PC-3 (cell line): ENCODE data around the gene PCGF1. TPM values are rescaled to one million over a fixed set of nuclear protein-coding genes. Genes with fewer than 3 reads are reported as not detected.
A peak's percentile ranks its signal among the peaks of the same experiment; 100 is the strongest.

Experiments
- ATAC-seq: fragments of 200-7000 bp; cut with Tn5 transposase; 2 replicates; pipeline ENCODE4 v1.9.1; 2020; ENCODE audit warnings: mild to moderate bottlenecking, moderate library complexity
- BruUV-seq: library from RNA; stranded (reverse); fragments of 400-500 nt; replicated peaks from 2 replicates; lab custom pipeline; 2021; lab: Mats Ljungman, UMichigan
- CTCF ChIA-PET: fragments of 300-600 bp; sonication (Branson Sonifier 250); formaldehyde crosslinking; loops from one replicate; lab custom pipeline; 2022; ENCODE audit warnings: antibody characterized with exemption; lab: Charles Lee
- POLR2A ChIA-PET: fragments of 300-600 bp; sonication (Branson Sonifier 250); formaldehyde crosslinking; loops from one replicate; lab custom pipeline; 2022; ENCODE audit warnings: antibody characterized with exemption; ENCODE audit not compliant: unreplicated experiment; lab: Charles Lee
- DNase-seq: peaks from one replicate; pipeline ENCODE4 v3.0.0-alpha.2; 2015
- H2AFZ ChIP-seq: fragments of 300-600 bp; sonication (generic); 2 replicates; pipeline ENCODE4 v1.6.0; 2016; ENCODE audit warnings: antibody characterized with exemption, low read length
- H3F3A ChIP-seq: fragments of 300-600 bp; sonication (generic); one replicate; pipeline ENCODE4 v1.6.0; 2017; ENCODE audit warnings: antibody characterized with exemption, low read length, control low read depth, mild to moderate bottlenecking; ENCODE audit not compliant: unreplicated experiment
- H3K27ac ChIP-seq: fragments of 300-600 bp; sonication (generic); 2 replicates; pipeline ENCODE4 v1.5.1; 2016; ENCODE audit warnings: mild to moderate bottlenecking, low read length
- H3K27me3 ChIP-seq: fragments of 300-600 bp; sonication (generic); 2 replicates; pipeline ENCODE4 v1.6.1; 2016; ENCODE audit warnings: low read length, mixed read lengths
- H3K36me3 ChIP-seq: fragments of 300-600 bp; sonication (generic); 2 replicates; pipeline ENCODE4 v1.6.1; 2016; ENCODE audit warnings: low read depth, mixed run types, low read length, mixed read lengths
- H3K4me1 ChIP-seq: fragments of 300-600 bp; sonication (generic); 2 replicates; pipeline ENCODE4 v1.5.1; 2016; ENCODE audit warnings: low read length; ENCODE audit not compliant: insufficient read depth
- H3K4me2 ChIP-seq: fragments of 300-600 bp; sonication (generic); 2 replicates; pipeline ENCODE4 v1.6.0; 2016; ENCODE audit warnings: low read length
- H3K4me3 ChIP-seq: fragments of 300-600 bp; sonication (generic); 2 replicates; pipeline ENCODE4 v1.5.1; 2016; ENCODE audit warnings: mild to moderate bottlenecking, low read length, mixed read lengths
- H3K79me2 ChIP-seq: fragments of 300-600 bp; sonication (generic); 2 replicates; pipeline ENCODE4 v1.6.1; 2017; ENCODE audit warnings: low read length, mixed read lengths
- H3K9ac ChIP-seq: fragments of 300-600 bp; sonication (generic); 2 replicates; pipeline ENCODE4 v1.6.0; 2016; ENCODE audit warnings: mild to moderate bottlenecking, low read length
- H3K9me2 ChIP-seq: fragments of 300-600 bp; sonication (generic); replicated peaks from 2 replicates; pipeline ENCODE4 v1.6.1; 2016; ENCODE audit warnings: mixed run types, low read length, mixed read lengths
- H3K9me3 ChIP-seq: fragments of 300-600 bp; sonication (generic); 2 replicates; pipeline ENCODE4 v1.6.1; 2016; ENCODE audit warnings: low read length, mixed read lengths
- H4K20me1 ChIP-seq: fragments of 300-600 bp; sonication (generic); 2 replicates; pipeline ENCODE4 v1.6.1; 2016; ENCODE audit warnings: low read length, mixed read lengths
- EZH2 ChIP-seq: fragments of 300-600 bp; sonication (generic); IDR thresholded peaks from one replicate; pipeline ENCODE4 v1.6.1; 2017; ENCODE audit warnings: antibody characterized with exemption, mild to moderate bottlenecking, low read length; ENCODE audit not compliant: unreplicated experiment
- EZH2phosphoT487 ChIP-seq: fragments of 300-600 bp; sonication (generic); IDR thresholded peaks from 2 replicates; pipeline ENCODE4 v1.6.1; 2018; ENCODE audit warnings: mild to moderate bottlenecking, antibody characterized with exemption, low read length, borderline replicate concordance
- intact Hi-C: fragments of 100-400 bp; cut with micrococcal nuclease; formaldehyde crosslinking; loops from 2 replicates; pipeline ENCODE4 v1.9.0; 2023
- total RNA-seq: library from RNA; depleted of rRNA; stranded (reverse); fragments of >200 nt; gene quantifications from 2 replicates; pipeline ENCODE4 v1.2.3, GENCODE V29; 2014
- TF ChIP-seq, protein P1 (sequence below): fragments of 300-600 bp; sonication (generic); conservative IDR thresholded peaks from 2 replicates; pipeline ENCODE4 v1.5.1; 2017; ENCODE audit warnings: antibody characterized with exemption, low read depth, mild to moderate bottlenecking, low read length

Gene PCGF1
- total RNA-seq, 1 experiment from 2014 or later: 35.7 TPM

DNA sequence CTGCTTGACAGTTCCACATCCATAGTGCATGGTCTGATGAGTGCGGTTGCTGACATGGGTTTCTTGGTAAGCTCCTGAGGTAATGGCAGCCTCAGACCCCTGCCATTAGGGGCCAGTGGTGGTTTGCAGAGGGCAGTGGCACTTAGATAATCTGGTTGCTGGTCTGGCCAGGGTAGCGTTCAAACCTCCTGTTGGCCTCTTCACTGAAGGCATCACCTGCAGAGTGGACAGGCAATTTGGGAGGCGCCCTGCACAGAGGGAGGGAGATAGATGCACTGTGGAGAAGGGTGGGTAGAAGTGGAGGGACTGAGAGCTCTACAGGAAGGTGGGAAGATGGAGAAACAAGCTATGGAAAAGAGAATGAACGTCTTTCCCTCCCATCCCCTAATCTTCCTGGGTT is 26.0 kb upstream of the PCGF1 start:
- H3K27ac ChIP-seq: no peak overlapping the region
- no peak overlapping the region for H3K4me2 ChIP-seq
- intact Hi-C loops: loop anchor here (5.0 kb wide), 1 partner anchor 54 kb away; no protein-coding TSS in a partner anchor
- BruUV-seq: no TSS peak
- H3K27me3 ChIP-seq: no peaks in the 10 kb centered on the region
- ATAC-seq (no peak), DNase-seq (no peak)
- H3K4me1 ChIP-seq: peaks cover 10% of the 10 kb centered on the region
- H4K20me1 ChIP-seq: no peaks in the 10 kb centered on the region
- TF ChIP-seq, protein P1, sequence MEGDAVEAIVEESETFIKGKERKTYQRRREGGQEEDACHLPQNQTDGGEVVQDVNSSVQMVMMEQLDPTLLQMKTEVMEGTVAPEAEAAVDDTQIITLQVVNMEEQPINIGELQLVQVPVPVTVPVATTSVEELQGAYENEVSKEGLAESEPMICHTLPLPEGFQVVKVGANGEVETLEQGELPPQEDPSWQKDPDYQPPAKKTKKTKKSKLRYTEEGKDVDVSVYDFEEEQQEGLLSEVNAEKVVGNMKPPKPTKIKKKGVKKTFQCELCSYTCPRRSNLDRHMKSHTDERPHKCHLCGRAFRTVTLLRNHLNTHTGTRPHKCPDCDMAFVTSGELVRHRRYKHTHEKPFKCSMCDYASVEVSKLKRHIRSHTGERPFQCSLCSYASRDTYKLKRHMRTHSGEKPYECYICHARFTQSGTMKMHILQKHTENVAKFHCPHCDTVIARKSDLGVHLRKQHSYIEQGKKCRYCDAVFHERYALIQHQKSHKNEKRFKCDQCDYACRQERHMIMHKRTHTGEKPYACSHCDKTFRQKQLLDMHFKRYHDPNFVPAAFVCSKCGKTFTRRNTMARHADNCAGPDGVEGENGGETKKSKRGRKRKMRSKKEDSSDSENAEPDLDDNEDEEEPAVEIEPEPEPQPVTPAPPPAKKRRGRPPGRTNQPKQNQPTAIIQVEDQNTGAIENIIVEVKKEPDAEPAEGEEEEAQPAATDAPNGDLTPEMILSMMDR: no peak
- TF ChIP-seq EZH2phosphoT487 (no peak), EZH2 (no peak)
- no peaks in the 10 kb centered on the region for H3K9me3 ChIP-seq
- H3K9ac ChIP-seq: no peak overlapping the region
- H3K9me2 ChIP-seq: no peaks in the 10 kb centered on the region
- H3K36me3 ChIP-seq: peaks cover 7% of the 10 kb centered on the region; the same call in 1 of the 2 replicates
- CTCF ChIA-PET: no interaction called here
- no peak overlapping the region for H3K4me3 ChIP-seq
- H3F3A ChIP-seq: no peaks in the 10 kb centered on the region
- POLR2A ChIA-PET: no interaction called here
- H3K79me2 ChIP-seq: peaks cover 30% of the 10 kb centered on the region
- H2AFZ ChIP-seq: no peak overlapping the region

DNA sequence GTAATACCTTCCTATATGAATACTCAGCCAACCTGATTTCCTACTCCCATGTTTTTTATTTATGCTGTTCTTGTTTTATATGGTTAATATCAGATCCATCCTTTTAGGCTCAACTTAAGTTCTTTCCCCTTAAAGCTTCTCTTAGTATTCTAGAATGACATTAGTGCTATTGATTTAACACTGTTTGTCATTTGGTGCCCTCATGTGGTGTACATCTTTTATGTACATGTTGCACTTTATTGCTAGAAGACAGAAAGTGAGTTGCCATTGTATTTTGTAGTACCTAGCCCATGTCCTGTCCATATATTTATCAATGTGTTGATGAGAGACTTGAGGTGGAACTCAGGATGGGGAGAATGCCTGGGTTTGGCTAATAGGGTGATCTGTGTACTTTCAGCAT is 24.7 kb upstream of the PCGF1 start:
- H2AFZ ChIP-seq: no peak overlapping the region
- no peaks in the 10 kb centered on the region for H3F3A ChIP-seq
- POLR2A ChIA-PET: no interaction called here
- peaks cover 16% of the 10 kb centered on the region for H3K36me3 ChIP-seq
- H3K4me2 ChIP-seq: no peak overlapping the region
- BruUV-seq: no TSS peak
- no peak for ATAC-seq
- intact Hi-C loops: loop anchor here (5.0 kb wide), 1 partner anchor 55 kb away; no protein-coding TSS in a partner anchor
- no peaks in the 10 kb centered on the region for H3K9me2 ChIP-seq
- no peak overlapping the region for H3K9ac ChIP-seq
- no peak overlapping the region for H3K27ac ChIP-seq
- peak; percentile 54 for DNase-seq
- TF ChIP-seq EZH2phosphoT487: no peak
- TF ChIP-seq, protein P1: peak; percentile 68
- H3K9me3 ChIP-seq: no peaks in the 10 kb centered on the region
- H3K4me3 ChIP-seq: no peak overlapping the region
- no peaks in the 10 kb centered on the region for H3K27me3 ChIP-seq
- 0 out of 2 replicates have a peak, but pooled peaks cover 7% of the 10 kb centered on the region for H4K20me1 ChIP-seq
- peaks cover 20% of the 10 kb centered on the region for H3K4me1 ChIP-seq
- CTCF ChIA-PET: interaction anchor here (0.6 kb wide), 1 partner anchor 50 kb away, joined by 5 read pairs; the partner anchor contains the start of genes CCDC142 and TTC31
- H3K79me2 ChIP-seq: peaks cover 42% of the 10 kb centered on the region

DNA sequence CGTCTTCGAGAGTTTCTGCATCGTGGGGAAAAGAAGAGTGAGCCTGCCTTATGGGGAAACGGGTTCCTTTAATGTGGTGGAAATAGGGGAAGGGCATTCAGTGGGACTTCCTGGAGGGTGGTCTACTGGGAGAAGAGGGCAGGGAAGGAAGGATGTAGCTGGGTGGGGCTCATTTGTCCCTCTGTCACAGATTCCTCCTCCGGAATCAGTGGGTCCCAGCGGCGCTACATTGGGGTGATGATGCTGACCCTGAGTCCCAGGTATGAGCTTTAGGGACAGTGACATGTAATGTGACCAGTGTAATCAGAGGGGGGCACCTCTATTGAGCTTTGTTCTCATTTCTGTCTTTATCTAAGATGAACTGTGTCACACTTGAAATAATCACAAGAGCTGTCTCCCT is 24.2 kb upstream of the PCGF1 start:
- peaks cover 20% of the 10 kb centered on the region for H3K4me1 ChIP-seq
- H3K9me2 ChIP-seq: no peaks in the 10 kb centered on the region
- H3K27me3 ChIP-seq: no peaks in the 10 kb centered on the region
- H3K4me2 ChIP-seq: peak overlapping the region; percentile 96
- no peaks in the 10 kb centered on the region for H3F3A ChIP-seq
- ATAC-seq (no peak), DNase-seq (no peak)
- H3K27ac ChIP-seq: no peak overlapping the region
- POLR2A ChIA-PET: no interaction called here
- peaks cover 22% of the 10 kb centered on the region for H3K36me3 ChIP-seq
- H4K20me1 ChIP-seq: 0 out of 2 replicates have a peak, but pooled peaks cover 7% of the 10 kb centered on the region
- H2AFZ ChIP-seq: no peak overlapping the region
- H3K9me3 ChIP-seq: no peaks in the 10 kb centered on the region
- peaks cover 43% of the 10 kb centered on the region for H3K79me2 ChIP-seq
- intact Hi-C loops: loop anchor here (5.0 kb wide), 1 partner anchor 56 kb away; no protein-coding TSS in a partner anchor
- H3K4me3 ChIP-seq: peak overlapping the region; percentile 93; the same call in 1 of the 2 replicates
- no TSS peak for BruUV-seq
- TF ChIP-seq EZH2: no peak
- TF ChIP-seq EZH2phosphoT487: no peak
- TF ChIP-seq, protein P1: no peak
- CTCF ChIA-PET: interaction anchor here (0.6 kb wide), 1 partner anchor 49 kb away, joined by 5 read pairs; the partner anchor contains the start of genes CCDC142 and TTC31
- H3K9ac ChIP-seq: no peak overlapping the region
